ENCODE data around the gene VTI1A. TPM values are rescaled to one million over a fixed set of nuclear protein-coding genes. Genes with fewer than 3 reads are reported as not detected.

The VTI1A gene
- polyA plus RNA-seq, 1 of the 3 experiments (the other 2 are of a cell fraction) = 8.3 TPM

- TF ChIP-seq GATA2 (CRISPR knock-in tag; IDR thresholded peaks at IDR 0.05) (no peak), TAF1 (IDR thresholded peaks at IDR 0.05; ENCODE audit: borderline replicate concordance, low read depth, low read length) (no peak), EZH2phosphoT487 (IDR thresholded peaks at IDR 0.05; ENCODE audit: borderline replicate concordance, low read depth) (no peak), YY1 (IDR thresholded peaks at IDR 0.05; ENCODE audit: low read depth) (no peak)
Observed at GRCh38 chr10:112771733-112772132, 324.7 kb downstream of the VTI1A start (continued).

- TF ChIP-seq NRF1 (IDR thresholded peaks at IDR 0.05; ENCODE audit: low read depth, low read length) = no peak
- TF ChIP-seq ELF1 (IDR thresholded peaks at IDR 0.05) = no peak
- no peak for TF ChIP-seq USF1 (IDR thresholded peaks at IDR 0.05; ENCODE audit: borderline replicate concordance, low read depth)
- no peak for TF ChIP-seq GABPA (IDR thresholded peaks at IDR 0.05; ENCODE audit: low read depth)
- no peak for TF ChIP-seq RFX5 (IDR thresholded peaks at IDR 0.05; ENCODE audit: low read length)
- TF ChIP-seq MEF2A (IDR thresholded peaks at IDR 0.05; ENCODE audit: borderline replicate concordance, low read depth) = no peak
- no peak for TF ChIP-seq FOSL2 (IDR thresholded peaks at IDR 0.05; ENCODE audit: borderline replicate concordance, low read depth)
- TF ChIP-seq TEAD4 (IDR thresholded peaks at IDR 0.05; ENCODE audit: borderline replicate concordance, insufficient read depth) = no peak
- TF ChIP-seq EZH2phosphoT487 (IDR thresholded peaks at IDR 0.05; ENCODE audit: borderline replicate concordance, low read depth) = no peak
- TF ChIP-seq YY1 (IDR thresholded peaks at IDR 0.05; ENCODE audit: low read depth) = no peak
- TF ChIP-seq FOXJ3 (CRISPR knock-in tag; IDR thresholded peaks at IDR 0.05) = no peak
- TF ChIP-seq USF2 (IDR thresholded peaks at IDR 0.05; ENCODE audit: borderline replicate concordance, low read depth, low read length) = no peak
- TF ChIP-seq MXI1 (IDR thresholded peaks at IDR 0.05; ENCODE audit: low read depth, low read length) = no peak
- no peak for TF ChIP-seq JUND (IDR thresholded peaks at IDR 0.05)
- TF ChIP-seq, protein P1, sequence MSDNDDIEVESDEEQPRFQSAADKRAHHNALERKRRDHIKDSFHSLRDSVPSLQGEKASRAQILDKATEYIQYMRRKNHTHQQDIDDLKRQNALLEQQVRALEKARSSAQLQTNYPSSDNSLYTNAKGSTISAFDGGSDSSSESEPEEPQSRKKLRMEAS (IDR thresholded peaks at IDR 0.05; ENCODE audit: low read depth) = no peak
- no peak for TF ChIP-seq CHD2 (IDR thresholded peaks at IDR 0.05; ENCODE audit: low read length, partially characterized antibody)
- TF ChIP-seq NFIC (IDR thresholded peaks at IDR 0.05; ENCODE audit: borderline replicate concordance) = no peak
- TF ChIP-seq RAD21 (IDR thresholded peaks at IDR 0.05; ENCODE audit: low read length) = no peak
- TF ChIP-seq TAF1 (IDR thresholded peaks at IDR 0.05; ENCODE audit: borderline replicate concordance, low read depth, low read length) = no peak
- TF ChIP-seq POLR2AphosphoS5 (IDR thresholded peaks at IDR 0.05; ENCODE audit: low read depth, low read length) = no peak
- no peak overlapping the region for H2AFZ ChIP-seq (ENCODE audit: low read depth)
- peaks cover 8% of the 10 kb centered on the region for H3F3A ChIP-seq (replicated peaks; ENCODE audit: insufficient read depth)
- no peak overlapping the region for H3K4me2 ChIP-seq
- H3K9ac ChIP-seq = no peak overlapping the region
- peaks cover 4 to 23% of the 10 kb centered on the region in 2 experiments; a peak in 3 of 4 replicates for H3K4me1 ChIP-seq (ENCODE audit: control insufficient read depth in 1 of 2, insufficient read depth in 2 of 2, low read depth in 1 of 2, low read length in 1 of 2)
- WGBS (ENCODE audit: low lambda C conversion rate) = 96% methylated on average over 3 of the region's 3 CpGs
- no peak for DNase-seq
- H3K9me2 ChIP-seq = no peaks in the 10 kb centered on the region
- no peaks in the 10 kb centered on the region for H4K20me1 ChIP-seq (ENCODE audit: insufficient read depth)
- no peaks in the 10 kb centered on the region for H3K36me3 ChIP-seq (replicated peaks in 1 of 2; ENCODE audit: control insufficient read depth in 1 of 2, insufficient read depth in 2 of 2, low read length in 1 of 2)
- H3K79me2 ChIP-seq (ENCODE audit: insufficient read depth) = no peaks in the 10 kb centered on the region
- H3K27me3 ChIP-seq (ENCODE audit: insufficient read depth) = no peaks in the 10 kb centered on the region
- no peak overlapping the region for H3K27ac ChIP-seq (ENCODE audit: low read depth in 2 of 2, low read length in 1 of 2)
- ChIA-PET POLR2A (no interaction called here), CTCF (interaction anchor here (1.3 kb wide), 2 partner anchors 14 to 352 kb away, joined by 3 to 5 read pairs; no protein-coding TSS in a partner anchor)
- no peak overlapping the region for H3K4me3 ChIP-seq (ENCODE audit: low read depth in 2 of 2, low read length in 1 of 2)
- no peaks in the 10 kb centered on the region for H3K9me3 ChIP-seq
Observed at GRCh38 chr10:112773783-112774182, 326.8 kb downstream of the VTI1A start.
